ENCODE measurements around the gene ESAM. TPM values are rescaled to one million over a fixed set of nuclear protein-coding genes. Genes with fewer than 3 reads are reported as not detected.
A peak's percentile ranks its signal among the peaks of the same experiment; 100 is the strongest.

The ESAM gene
- total and polyA plus RNA-seq, 2 donors (not counting 1 experiment from before 2014, with no cell fraction given), result 1.4 to 14.5 TPM

GRCh38 chr11:124745835-124746620, 16.1 kb downstream of the ESAM start:
- Histone ChIP-seq H3K79me2 (ENCODE audit: control insufficient read depth, insufficient read depth, low read length) (peaks cover 5% of the 10 kb centered on the region), H3K27ac (ENCODE audit: low read length in 2 of 2) (peak overlapping the region; percentile 43 to 59), H3K4me1 (ENCODE audit: control insufficient read depth in 2 of 2, insufficient read depth in 2 of 2, low read length in 2 of 2) (peaks cover 24 to 42% of the 10 kb centered on the region in 2 donors), H2AFZ (ENCODE audit: insufficient read depth, low read depth, low read length, poor library complexity, severe bottlenecking) (peak overlapping the region; percentile 93), H3K36me3 (replicated peaks in 1 of 2; ENCODE audit: control extremely low read depth in 1 of 2, control insufficient read depth in 1 of 2, extremely low read depth in 1 of 2, insufficient read depth in 2 of 2, low read length in 1 of 2) (no peaks in the 10 kb centered on the region), H3K9ac (ENCODE audit: low read length) (peak overlapping the region; percentile 79), H4K20me1 (ENCODE audit: control insufficient read depth, insufficient read depth, low read length, poor library complexity, severe bottlenecking) (no peaks in the 10 kb centered on the region), H3K4me2 (replicated peaks; ENCODE audit: low read depth, low read length, poor library complexity, severe bottlenecking) (peak overlapping the region; percentile 97), H3K27me3 (replicated peaks in 1 of 4; ENCODE audit: control extremely low read depth in 1 of 4, control insufficient read depth in 3 of 4, insufficient read depth in 4 of 4, low read length in 3 of 4) (peaks cover 0 to 10% (median 0%) of the 10 kb centered on the region in 4 experiments), H3K4me3 (ENCODE audit: control extremely low read depth in 1 of 5, extremely low read depth in 1 of 5, insufficient read depth in 1 of 5, low read depth in 2 of 5, low read length in 4 of 5) (peak overlapping the region; percentile 62 to 97 (median 83)), H3K9me3 (ENCODE audit: control extremely low read depth in 1 of 3, control insufficient read depth in 2 of 3, insufficient read depth in 1 of 3, low read length in 2 of 3) (no peaks in the 10 kb centered on the region)
- TF ChIP-seq EZH2 (IDR thresholded peaks at IDR 0.05; ENCODE audit: borderline replicate concordance, insufficient read depth, low read depth, low read length, poor library complexity, severe bottlenecking) (no peak), CTCF (IDR thresholded peaks at IDR 0.05) (no peak)
- peak overlapping the region; percentile 99 for H3K4me3 Mint-ChIP-seq
- intact Hi-C loops (cut with micrococcal nuclease), result loop anchor here (1.0 to 5.0 kb wide), 6 partner anchors 17 to 1005 kb away; partner anchors contain the start of genes CCDC15, MSANTD2, SIAE and SPA17
- under 1% methylated on average over 34 of the region's 41 CpGs for WGBS (ENCODE audit: insufficient coverage)
- POLR2A ChIA-PET, result interaction anchor here (0.7 to 2.1 kb wide), 6 partner anchors 12 to 72 kb away, joined by 4 to 9 read pairs (median 6); partner anchors contain the start of genes ESAM, MSANTD2, SIAE and SPA17
- no peaks in the 10 kb centered on the region for H3K27me3 Mint-ChIP-seq
- H3K9me3 Mint-ChIP-seq (ENCODE audit: insufficient read depth), result no peaks in the 10 kb centered on the region
- H3K4me1 Mint-ChIP-seq, result peaks cover 35% of the 10 kb centered on the region
- DNase-seq (no peak), ATAC-seq (ENCODE audit: low read depth) (peak; percentile 38)
- CTCF ChIA-PET, result interaction anchor here (0.8 to 9.8 kb wide), 20 partner anchors 10 to 130 kb away, joined by 3 to 153 read pairs (median 5); partner anchors contain the start of genes ESAM, SIAE, SPA17 and TBRG1
- H3K27ac Mint-ChIP-seq, result peak overlapping the region; percentile 97
